ENCODE results near the gene RYR2. TPM values are rescaled to one million over a fixed set of nuclear protein-coding genes. Genes with fewer than 3 reads are reported as not detected.

The RYR2 gene
- total and polyA plus RNA-seq, 2 of the 8 experiments (the other 6 are each of a cell fraction or from before 2014, with no cell fraction given), result 1.3 to 4.4 TPM

DNA sequence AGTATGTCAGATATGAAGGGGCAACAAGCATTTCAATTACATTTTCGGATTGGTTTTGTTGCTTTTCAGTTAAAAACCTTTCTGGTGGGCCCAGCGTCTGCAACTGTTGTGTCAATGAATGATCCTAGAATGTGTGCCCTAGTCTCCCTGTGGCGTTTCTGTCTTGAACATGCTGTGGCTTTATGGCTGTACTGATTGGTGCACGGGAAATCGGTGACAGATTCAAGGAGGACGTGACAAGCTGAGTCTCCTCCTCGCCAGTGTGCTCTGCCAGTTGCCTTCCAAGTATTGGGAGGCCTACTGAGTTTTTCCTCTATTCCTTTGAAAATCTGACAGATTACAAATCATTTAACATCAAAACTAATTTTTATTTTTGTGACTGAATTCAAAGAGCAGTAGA lies 721.2 kb downstream of the RYR2 start (continued):
- TF ChIP-seq, protein P1, sequence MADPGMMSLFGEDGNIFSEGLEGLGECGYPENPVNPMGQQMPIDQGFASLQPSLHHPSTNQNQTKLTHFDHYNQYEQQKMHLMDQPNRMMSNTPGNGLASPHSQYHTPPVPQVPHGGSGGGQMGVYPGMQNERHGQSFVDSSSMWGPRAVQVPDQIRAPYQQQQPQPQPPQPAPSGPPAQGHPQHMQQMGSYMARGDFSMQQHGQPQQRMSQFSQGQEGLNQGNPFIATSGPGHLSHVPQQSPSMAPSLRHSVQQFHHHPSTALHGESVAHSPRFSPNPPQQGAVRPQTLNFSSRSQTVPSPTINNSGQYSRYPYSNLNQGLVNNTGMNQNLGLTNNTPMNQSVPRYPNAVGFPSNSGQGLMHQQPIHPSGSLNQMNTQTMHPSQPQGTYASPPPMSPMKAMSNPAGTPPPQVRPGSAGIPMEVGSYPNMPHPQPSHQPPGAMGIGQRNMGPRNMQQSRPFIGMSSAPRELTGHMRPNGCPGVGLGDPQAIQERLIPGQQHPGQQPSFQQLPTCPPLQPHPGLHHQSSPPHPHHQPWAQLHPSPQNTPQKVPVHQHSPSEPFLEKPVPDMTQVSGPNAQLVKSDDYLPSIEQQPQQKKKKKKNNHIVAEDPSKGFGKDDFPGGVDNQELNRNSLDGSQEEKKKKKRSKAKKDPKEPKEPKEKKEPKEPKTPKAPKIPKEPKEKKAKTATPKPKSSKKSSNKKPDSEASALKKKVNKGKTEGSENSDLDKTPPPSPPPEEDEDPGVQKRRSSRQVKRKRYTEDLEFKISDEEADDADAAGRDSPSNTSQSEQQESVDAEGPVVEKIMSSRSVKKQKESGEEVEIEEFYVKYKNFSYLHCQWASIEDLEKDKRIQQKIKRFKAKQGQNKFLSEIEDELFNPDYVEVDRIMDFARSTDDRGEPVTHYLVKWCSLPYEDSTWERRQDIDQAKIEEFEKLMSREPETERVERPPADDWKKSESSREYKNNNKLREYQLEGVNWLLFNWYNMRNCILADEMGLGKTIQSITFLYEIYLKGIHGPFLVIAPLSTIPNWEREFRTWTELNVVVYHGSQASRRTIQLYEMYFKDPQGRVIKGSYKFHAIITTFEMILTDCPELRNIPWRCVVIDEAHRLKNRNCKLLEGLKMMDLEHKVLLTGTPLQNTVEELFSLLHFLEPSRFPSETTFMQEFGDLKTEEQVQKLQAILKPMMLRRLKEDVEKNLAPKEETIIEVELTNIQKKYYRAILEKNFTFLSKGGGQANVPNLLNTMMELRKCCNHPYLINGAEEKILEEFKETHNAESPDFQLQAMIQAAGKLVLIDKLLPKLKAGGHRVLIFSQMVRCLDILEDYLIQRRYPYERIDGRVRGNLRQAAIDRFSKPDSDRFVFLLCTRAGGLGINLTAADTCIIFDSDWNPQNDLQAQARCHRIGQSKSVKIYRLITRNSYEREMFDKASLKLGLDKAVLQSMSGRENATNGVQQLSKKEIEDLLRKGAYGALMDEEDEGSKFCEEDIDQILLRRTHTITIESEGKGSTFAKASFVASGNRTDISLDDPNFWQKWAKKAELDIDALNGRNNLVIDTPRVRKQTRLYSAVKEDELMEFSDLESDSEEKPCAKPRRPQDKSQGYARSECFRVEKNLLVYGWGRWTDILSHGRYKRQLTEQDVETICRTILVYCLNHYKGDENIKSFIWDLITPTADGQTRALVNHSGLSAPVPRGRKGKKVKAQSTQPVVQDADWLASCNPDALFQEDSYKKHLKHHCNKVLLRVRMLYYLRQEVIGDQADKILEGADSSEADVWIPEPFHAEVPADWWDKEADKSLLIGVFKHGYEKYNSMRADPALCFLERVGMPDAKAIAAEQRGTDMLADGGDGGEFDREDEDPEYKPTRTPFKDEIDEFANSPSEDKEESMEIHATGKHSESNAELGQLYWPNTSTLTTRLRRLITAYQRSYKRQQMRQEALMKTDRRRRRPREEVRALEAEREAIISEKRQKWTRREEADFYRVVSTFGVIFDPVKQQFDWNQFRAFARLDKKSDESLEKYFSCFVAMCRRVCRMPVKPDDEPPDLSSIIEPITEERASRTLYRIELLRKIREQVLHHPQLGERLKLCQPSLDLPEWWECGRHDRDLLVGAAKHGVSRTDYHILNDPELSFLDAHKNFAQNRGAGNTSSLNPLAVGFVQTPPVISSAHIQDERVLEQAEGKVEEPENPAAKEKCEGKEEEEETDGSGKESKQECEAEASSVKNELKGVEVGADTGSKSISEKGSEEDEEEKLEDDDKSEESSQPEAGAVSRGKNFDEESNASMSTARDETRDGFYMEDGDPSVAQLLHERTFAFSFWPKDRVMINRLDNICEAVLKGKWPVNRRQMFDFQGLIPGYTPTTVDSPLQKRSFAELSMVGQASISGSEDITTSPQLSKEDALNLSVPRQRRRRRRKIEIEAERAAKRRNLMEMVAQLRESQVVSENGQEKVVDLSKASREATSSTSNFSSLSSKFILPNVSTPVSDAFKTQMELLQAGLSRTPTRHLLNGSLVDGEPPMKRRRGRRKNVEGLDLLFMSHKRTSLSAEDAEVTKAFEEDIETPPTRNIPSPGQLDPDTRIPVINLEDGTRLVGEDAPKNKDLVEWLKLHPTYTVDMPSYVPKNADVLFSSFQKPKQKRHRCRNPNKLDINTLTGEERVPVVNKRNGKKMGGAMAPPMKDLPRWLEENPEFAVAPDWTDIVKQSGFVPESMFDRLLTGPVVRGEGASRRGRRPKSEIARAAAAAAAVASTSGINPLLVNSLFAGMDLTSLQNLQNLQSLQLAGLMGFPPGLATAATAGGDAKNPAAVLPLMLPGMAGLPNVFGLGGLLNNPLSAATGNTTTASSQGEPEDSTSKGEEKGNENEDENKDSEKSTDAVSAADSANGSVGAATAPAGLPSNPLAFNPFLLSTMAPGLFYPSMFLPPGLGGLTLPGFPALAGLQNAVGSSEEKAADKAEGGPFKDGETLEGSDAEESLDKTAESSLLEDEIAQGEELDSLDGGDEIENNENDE (IDR thresholded peaks at IDR 0.05; ENCODE audit: insufficient replicate concordance, low read length), result no peak
- no peak for TF ChIP-seq SP2 (IDR thresholded peaks at IDR 0.05; ENCODE audit: low read length)
- TF ChIP-seq RFX5 (IDR thresholded peaks at IDR 0.05; ENCODE audit: borderline replicate concordance, low read depth, low read length), result no peak
- TF ChIP-seq ZNF274 (IDR thresholded peaks at IDR 0.05; ENCODE audit: borderline replicate concordance, extremely low read depth, low read length), result no peak
- no peak for TF ChIP-seq FOSL1 (IDR thresholded peaks at IDR 0.05; ENCODE audit: insufficient read depth, low read depth, low read length)
- TF ChIP-seq SAP30 (IDR thresholded peaks at IDR 0.05; ENCODE audit: insufficient read depth, insufficient replicate concordance, low read length), result no peak
- no peak for TF ChIP-seq HDAC2 (IDR thresholded peaks at IDR 0.05; ENCODE audit: borderline replicate concordance in 1 of 2, low read depth in 2 of 2, low read length in 2 of 2)
- no peak for TF ChIP-seq KDM1A (IDR thresholded peaks at IDR 0.05; ENCODE audit: borderline replicate concordance, low read length)
- TF ChIP-seq HDAC6 (IDR thresholded peaks at IDR 0.05; ENCODE audit: low read depth, low read length), result no peak
- TF ChIP-seq MAFK (IDR thresholded peaks at IDR 0.05; ENCODE audit: low read depth, low read length), result no peak
- no peak for TF ChIP-seq BRCA1 (IDR thresholded peaks at IDR 0.05; ENCODE audit: low read depth, low read length)
- no peak for TF ChIP-seq NRF1 (IDR thresholded peaks at IDR 0.05; ENCODE audit: low read depth, low read length)
